Embryonic facial prominence (tissue), 1 donor: Measurements from ENCODE around the gene ST3GAL3.

Source experiments
- DNase-seq: peaks from one replicate; pipeline ENCODE4 v3.0.0-alpha.2; 2016; ENCODE audit errors: extremely low spot score

ST3GAL3 gene

GRCh38 chr1:43850591-43851233 is 143.4 kb downstream of the ST3GAL3 start:
- no peak for DNase-seq

- no peak for DNase-seq
Measured at GRCh38 chr1:43851561-43852338, 144.4 kb downstream of the ST3GAL3 start.

GRCh38 chr1:43853161-43853921 is 146.0 kb downstream of the ST3GAL3 start:
- DNase-seq, result no peak

GRCh38 chr1:43854473-43854872 is 147.1 kb downstream of the ST3GAL3 start:
- no peak for DNase-seq

- no peak for DNase-seq
Measured at GRCh38 chr1:43856188-43856587, 148.9 kb downstream of the ST3GAL3 start.

- DNase-seq, result no peak
Measured at GRCh38 chr1:43857163-43857562, 149.8 kb downstream of the ST3GAL3 start.

GRCh38 chr1:43858324-43858723 is 151.0 kb downstream of the ST3GAL3 start:
- DNase-seq, result peak; percentile 64

GRCh38 chr1:43861337-43861736 is 154.0 kb downstream of the ST3GAL3 start:
- no peak for DNase-seq

GRCh38 chr1:43861988-43862735 is 154.8 kb downstream of the ST3GAL3 start:
- DNase-seq, result no peak

GRCh38 chr1:43864111-43865045 is 157.0 kb downstream of the ST3GAL3 start:
- DNase-seq, result no peak

- no peak for DNase-seq
Measured at GRCh38 chr1:43866201-43866600, 158.9 kb downstream of the ST3GAL3 start.

- DNase-seq, result no peak
Measured at GRCh38 chr1:43867976-43868740, 160.8 kb downstream of the ST3GAL3 start.

- DNase-seq, result peak; percentile 53
Measured at GRCh38 chr1:43868741-43869067, 161.4 kb downstream of the ST3GAL3 start.

- no peak for DNase-seq
Measured at GRCh38 chr1:43870306-43870705, 163.0 kb downstream of the ST3GAL3 start.

- no peak for DNase-seq
Measured at GRCh38 chr1:43871181-43871910, 164.0 kb downstream of the ST3GAL3 start.

GRCh38 chr1:43872280-43872679 is 164.9 kb downstream of the ST3GAL3 start:
- no peak for DNase-seq

GRCh38 chr1:43873851-43874250 is 166.5 kb downstream of the ST3GAL3 start:
- DNase-seq, result no peak

- DNase-seq, result no peak
Measured at GRCh38 chr1:43874716-43875115, 167.4 kb downstream of the ST3GAL3 start.

- DNase-seq, result no peak
Measured at GRCh38 chr1:43875331-43875730, 168.0 kb downstream of the ST3GAL3 start.
